ENCODE measurements around the gene ATXN1.

The ATXN1 gene

DNA sequence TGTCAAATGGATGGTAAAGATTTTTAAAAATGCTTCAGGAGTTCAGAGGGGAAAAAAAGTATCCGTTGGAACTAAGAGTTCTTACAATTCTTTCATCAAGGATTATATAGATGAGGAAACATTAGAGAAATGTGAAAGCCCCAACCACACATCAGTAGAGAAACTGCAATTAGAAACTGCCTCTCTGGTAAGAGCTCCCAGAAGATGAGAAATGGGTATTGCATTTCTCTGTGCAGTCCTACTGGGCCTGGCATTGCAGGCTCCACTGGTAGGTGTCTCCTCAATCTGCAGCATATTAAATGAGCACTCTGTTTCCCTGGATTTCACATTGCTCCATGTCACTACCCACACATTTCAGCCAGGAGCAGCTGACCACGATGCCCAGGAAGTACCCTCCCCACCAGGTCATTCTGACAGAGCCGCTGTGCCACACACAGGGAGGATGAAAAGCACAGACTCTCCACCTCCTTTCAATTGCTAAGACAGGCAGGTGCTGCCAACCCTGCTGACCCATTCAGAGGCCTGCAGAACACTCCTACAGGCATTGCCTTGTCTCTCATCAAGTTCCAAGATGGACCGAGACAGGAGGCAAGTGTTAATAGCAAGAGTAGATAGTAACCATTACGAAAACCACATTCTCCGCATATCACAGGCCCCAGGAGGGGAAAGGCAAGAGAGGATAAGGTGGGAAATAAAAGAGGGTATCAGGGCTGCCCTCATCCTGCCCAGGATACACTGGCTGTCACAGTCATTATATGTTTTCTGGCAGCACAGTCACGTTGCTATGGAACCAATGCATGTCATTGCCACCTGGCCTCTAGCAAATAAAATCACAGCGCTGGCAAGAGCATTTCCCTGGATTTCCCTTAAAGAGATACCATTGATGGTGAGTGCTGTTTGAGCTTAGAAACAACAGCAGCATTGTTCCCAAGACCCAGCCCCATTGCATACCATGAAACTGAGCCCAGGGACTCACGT lies 241.7 kb downstream of the ATXN1 start:
- DNase-seq, result no peak

DNA sequence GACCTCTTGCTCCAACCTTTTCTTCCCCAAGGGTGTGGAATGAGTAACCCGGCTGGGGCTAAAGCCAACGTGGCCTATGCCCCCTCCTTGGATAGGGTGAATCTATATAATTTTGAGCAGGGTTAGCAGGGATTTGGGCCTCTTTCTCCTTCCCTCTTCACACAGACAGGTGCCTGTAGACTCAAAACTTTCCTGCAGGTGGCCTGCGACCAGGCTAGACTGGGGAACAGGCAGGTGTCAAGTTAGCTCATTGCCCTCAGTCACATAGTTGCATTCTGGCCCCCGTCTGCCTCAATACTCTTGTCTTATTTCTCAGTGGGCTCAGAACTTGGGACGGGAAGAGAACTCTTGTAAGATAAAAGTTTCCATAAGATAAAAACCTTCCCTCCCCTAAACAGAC lies 243.0 kb downstream of the ATXN1 start:
- no peak for DNase-seq

DNA sequence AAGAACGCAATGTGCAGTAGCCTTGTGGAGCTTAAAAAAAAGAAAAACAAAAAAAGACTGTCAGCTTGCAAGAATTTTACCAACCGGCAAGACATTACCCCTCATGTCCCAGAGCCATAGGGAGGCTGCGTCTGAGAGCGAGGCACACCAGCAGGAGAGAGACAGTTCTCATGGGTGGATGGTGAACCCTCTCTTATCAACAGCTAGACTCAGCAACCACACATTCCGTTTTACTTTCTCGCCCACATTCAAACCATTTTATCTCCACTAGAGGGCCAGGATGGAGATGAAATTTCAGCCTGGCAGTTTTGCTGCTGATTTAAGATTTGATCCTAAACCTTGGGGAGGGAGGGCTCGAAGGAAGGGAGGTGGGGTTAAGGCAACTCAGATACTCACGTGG lies 247.0 kb downstream of the ATXN1 start:
- DNase-seq, result no peak

DNA sequence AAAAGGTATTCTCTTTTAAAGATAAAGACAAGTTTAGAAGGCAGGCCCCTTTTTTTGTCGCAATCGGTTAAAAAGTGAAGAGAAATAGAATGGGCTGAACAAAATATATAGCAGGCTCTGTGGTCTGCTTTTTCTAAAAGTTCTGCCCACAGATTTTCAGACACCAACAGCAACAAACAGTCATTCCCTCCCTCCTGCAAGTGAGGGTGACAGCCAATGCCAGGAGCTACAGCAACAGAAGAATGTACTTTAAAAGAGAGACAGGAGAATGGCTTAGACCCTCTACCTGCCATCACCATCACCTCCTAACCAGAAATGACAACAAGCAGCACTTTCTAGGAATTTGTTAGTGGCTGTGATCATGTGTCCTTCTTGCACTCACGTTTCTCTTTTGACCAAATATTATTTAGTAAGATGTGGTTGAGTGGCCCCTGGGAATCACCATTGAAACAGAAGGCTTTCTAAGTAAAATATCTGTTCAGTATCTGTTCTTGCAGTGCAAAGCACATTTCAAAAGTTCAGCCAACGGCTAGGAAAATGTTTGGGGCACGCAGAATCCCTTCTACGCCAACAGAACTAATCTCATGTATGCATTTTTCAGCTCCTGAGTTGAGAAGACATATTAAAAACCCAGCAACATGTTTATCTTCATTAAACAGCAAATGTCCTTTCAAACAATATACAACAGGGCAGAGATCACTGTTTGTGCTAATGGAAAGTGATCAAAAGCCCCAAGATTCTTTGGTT lies 248.5 kb downstream of the ATXN1 start:
- no peak for DNase-seq

DNA sequence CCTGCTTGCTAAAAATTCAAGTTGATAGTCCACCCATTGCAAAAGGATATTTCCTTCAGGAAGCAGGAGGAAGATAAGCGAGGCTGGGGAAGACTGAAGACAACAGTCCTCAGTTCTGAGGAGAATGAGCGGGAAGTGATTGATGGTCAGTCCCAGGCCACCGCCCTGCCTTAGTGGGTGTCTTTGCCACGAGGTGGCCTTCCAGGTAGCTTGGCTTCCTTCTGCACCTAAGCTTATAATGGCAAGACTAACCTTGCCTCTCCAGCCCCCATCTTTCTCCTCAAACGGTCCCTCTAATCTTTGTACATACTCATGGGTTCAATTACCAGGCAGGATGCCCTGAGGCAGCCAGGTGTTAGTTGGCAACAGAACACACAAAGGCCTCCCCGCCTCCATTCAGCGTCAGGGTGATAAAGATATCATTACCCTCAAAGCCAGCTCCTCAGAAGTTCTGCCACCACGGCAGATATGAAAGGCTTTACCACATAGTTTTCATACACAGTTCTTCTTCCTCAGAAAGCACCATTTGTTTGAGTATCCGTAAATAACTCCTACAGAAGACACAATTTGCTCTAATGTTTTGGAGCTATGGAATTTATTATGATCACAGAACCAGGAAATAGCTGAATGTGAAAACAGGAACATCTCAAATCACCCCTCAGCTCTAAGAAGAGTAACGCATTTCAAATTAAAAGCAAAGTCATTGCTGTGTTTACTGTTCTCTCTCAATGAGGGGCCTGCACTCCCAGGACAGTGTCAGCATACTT lies 249.4 kb downstream of the ATXN1 start:
- no peak for DNase-seq

GRCh38 chr6:16511040-16511660 lies 250.1 kb downstream of the ATXN1 start:
- DNase-seq, result no peak

DNA sequence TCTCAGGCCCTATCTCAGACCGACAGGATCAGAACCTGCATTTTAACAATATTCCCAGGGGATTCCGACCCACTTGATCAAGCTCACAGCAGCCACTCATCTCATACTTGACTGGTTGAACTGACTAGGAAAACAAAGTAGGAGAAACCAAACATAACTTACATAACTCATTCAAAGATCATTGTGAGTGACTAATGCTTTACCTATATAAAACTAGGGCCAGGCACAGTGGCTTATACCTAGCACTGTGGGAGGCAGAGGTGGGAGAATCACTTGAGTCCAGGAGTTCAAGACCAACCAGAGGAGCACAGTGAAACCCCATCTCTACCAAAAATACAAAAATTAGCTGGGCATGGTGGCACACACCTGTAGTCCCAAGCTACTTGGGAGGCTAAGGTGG lies 251.0 kb downstream of the ATXN1 start:
- DNase-seq, result no peak

GRCh38 chr6:16508959-16509358 lies 252.3 kb downstream of the ATXN1 start:
- DNase-seq, result no peak

GRCh38 chr6:16505711-16506357 lies 255.4 kb downstream of the ATXN1 start:
- DNase-seq, result no peak

DNA sequence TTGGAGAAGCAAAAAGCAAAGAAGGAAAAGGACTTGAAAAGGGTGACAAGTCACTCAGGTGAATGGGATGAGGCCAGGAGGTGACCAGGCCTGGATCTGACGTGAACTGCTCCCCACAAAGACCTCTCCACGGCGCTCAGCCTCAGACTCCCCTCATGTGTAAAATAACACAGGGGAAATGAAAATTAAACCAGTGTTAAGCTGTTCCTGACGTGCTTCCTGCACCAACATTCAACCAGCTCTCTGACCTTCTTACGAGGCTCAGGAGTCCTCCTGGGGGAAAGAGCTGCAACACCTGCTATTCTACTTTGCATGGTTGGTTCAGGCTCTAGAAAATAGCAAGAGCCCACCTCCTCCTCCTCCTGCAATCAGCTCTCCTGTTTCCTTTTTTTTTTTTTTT lies 256.7 kb downstream of the ATXN1 start:
- DNase-seq, result no peak

DNA sequence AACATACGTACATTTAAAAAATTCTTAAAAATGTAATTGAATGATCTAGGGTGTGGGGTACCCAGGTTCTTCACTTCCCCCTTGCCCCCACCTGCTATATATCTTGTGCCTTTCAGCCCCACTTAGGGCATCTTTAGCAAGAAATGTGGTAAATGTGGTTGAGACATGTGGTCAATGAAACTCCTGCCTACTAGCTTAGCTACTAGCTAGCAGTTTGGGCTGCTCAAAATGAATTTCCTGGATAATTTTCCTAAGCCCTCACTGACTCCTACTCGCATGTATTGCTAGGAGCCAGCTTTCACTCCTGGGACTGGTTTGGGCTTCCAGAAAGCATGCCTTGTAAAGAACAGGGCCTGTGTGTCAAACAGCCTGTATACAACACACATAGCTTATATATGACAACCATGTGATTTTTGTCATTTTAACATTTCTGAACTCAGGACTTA lies 257.3 kb downstream of the ATXN1 start:
- DNase-seq, result no peak

DNA sequence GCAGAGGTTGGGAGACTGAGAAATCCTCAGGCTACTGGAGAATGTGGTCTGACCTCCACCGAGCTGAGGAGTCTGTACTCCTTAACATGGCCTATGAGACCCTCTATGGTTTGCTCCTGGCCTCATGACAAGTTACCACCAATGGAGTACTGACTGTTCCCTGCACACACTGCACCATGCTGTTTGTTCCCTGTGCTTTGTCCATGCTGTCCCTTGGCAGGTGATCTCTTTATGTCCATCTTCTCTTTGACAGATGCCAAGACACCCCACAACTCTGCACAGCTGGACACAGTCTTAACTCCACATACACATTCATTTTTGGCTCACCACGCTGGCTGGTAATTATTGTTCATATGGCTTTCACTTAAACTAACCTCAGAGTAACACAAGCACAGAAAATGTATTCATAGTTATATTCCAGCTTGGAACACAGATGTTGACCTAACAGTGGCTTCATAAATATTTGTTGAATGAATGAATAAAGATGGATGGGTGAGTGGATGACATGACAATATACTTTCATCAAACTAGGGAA lies 258.0 kb downstream of the ATXN1 start:
- no peak for DNase-seq

GRCh38 chr6:16498957-16499356 lies 262.3 kb downstream of the ATXN1 start:
- no peak for DNase-seq

- DNase-seq, result no peak
Measured at GRCh38 chr6:16498237-16498636, 263.0 kb downstream of the ATXN1 start.

GRCh38 chr6:16496991-16497801 lies 264.1 kb downstream of the ATXN1 start:
- DNase-seq, result no peak

GRCh38 chr6:16496210-16496609 lies 265.1 kb downstream of the ATXN1 start:
- DNase-seq, result no peak

DNA sequence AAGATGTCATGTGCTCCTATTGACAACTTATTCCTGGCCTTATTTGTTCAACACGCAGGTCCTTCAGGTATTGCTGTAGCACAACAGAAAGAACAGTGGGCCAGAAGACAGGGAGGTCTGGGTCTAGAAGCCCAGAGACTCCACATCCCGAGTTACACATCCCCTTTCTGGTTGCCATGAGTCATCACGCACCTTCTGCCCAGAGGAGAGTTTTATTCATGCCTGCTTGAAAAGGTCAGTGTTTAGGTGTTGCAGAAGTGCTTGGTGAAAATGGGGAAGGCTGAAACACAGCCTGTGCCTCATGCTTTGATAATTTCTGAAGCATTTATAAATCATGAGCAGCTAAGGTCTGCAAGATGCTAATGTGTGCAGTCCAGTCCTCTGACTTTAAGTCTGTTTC lies 266.5 kb downstream of the ATXN1 start:
- no peak for DNase-seq

DNA sequence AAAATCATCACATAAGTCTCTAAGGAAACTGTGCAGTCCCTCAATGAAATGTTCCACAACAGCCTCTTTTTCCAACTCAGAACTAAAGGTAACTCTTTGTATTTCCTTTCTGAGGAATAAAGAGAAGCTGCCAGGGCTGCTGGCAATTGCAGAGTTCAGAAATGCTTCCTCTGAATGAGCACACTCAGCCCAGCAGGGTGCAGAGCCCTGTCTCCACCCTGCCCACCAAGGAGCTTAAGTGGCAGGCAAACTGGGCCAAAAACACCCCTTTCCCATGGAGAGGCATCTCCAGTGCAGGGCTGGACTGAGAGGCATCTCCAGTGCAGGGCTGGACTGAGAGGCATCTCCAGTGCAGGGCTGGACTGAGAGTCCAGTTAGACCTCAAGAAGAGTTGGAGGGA lies 267.5 kb downstream of the ATXN1 start:
- DNase-seq, result no peak

GRCh38 chr6:16493112-16493511 lies 268.1 kb downstream of the ATXN1 start:
- no peak for DNase-seq

DNA sequence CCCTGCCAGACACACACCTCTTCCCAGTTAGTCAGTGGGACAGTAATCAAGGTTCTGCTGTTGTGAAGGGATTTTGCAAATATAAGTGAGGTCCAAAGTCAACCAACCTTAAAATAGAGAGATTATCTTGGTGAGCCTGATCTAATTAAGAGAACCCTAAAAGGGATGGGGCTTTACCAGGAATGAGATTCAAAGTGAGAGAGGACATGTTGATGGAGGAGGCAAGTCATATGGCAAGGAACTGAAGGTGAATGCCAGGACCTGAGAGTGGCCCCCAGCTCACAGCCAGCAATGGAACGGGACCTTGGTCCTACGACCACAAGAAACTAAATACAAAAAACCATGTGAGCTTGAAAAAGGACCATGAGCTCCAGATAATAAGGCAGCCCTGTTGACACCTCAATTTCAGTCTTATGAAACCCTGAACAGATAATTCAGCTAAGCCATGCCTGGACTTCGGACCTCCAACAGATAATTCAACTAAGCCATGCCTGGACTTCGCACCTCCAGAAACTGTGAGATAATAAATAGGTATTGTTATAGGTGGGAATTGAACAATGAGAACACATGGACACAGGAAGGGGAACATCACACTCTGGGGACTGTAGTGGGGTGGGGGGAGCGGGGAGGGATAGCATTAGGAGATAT lies 269.5 kb downstream of the ATXN1 start:
- DNase-seq, result no peak

DNA sequence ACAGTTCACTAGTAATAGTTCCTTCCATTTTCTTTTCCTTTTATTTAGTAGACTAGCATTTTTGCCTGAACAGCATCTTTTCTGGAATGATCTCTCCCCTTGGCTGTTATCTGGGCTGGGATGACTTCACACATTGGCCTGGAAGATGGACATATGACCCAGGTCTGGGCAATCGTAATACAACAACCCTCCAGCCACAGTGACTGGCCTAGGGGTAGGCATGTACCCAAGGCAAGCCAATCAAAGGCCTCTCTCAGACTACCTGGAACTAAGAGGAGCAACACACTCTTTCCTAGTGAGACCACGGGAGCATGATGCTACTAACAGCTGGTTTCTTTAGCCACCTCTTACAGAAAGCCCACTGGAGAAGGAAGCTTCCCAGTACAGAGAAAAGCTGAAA lies 270.6 kb downstream of the ATXN1 start:
- DNase-seq, result no peak

Data from activated CD4-positive, alpha-beta T cell treated with anti-CD3 and anti-CD28 coated beads for 1 hour (primary cell).